ENCODE results near the gene REG3G. TPM values are rescaled to one million over a fixed set of nuclear protein-coding genes. Genes with fewer than 3 reads are reported as not detected.

The REG3G gene
- total RNA-seq, 1 experiment from 2014 or later, result 0.20 TPM

DNA sequence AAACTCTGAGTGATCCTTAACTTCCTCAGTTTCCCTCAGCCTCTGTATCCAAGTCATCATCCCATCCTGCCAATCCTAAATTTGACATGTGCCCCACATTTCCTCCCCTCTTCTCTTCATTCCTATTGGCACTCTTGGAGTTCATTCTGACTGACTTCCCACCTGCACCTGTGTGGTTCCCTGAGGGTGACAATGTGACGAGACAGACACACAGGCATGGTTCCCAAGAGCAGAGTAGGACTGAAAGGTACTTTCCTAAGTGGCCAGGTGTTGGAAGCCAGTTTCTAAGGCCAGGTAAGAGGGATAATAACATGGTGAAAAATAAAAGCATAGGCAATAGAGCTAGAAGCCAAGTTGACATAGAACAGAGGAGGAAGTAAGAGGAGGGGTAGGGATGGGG, 24.2 kb upstream of the REG3G start:
- POLR2A ChIA-PET, result no interaction called here
- Mint-ChIP-seq H3K9me3 (0 out of 2 replicates have a peak, but pooled peaks cover 3% of the 10 kb centered on the region), H3K27me3 (ENCODE audit: low read depth) (peaks cover 5% of the 10 kb centered on the region; the same call in 1 of the 2 replicates), H3K4me3 (no peak overlapping the region), H3K4me1 (peaks cover 3% of the 10 kb centered on the region; the same call in 1 of the 2 replicates), H3K36me3 (no peaks in the 10 kb centered on the region), H3K27ac (no peak overlapping the region)
- TF ChIP-seq CDX4 (CRISPR knock-in tag; IDR thresholded peaks at IDR 0.05; ENCODE audit: borderline replicate concordance) (no peak), ZNF121 (CRISPR knock-in tag; IDR thresholded peaks at IDR 0.05) (no peak), IRF2 (CRISPR knock-in tag; IDR thresholded peaks at IDR 0.05; ENCODE audit: borderline replicate concordance, low read depth) (no peak), FOXP1 (CRISPR knock-in tag; IDR thresholded peaks at IDR 0.05; ENCODE audit: borderline replicate concordance) (no peak), ETV6 (CRISPR knock-in tag; IDR thresholded peaks at IDR 0.05) (no peak), KAT7 (CRISPR knock-in tag; IDR thresholded peaks at IDR 0.05; ENCODE audit: borderline replicate concordance) (no peak), ZBTB21 (CRISPR knock-in tag; IDR thresholded peaks at IDR 0.05; ENCODE audit: borderline replicate concordance) (no peak), NR3C1 (CRISPR knock-in tag; conservative IDR thresholded peaks at IDR 0.05; ENCODE audit: low read depth) (no peak), PRRX2 (CRISPR knock-in tag; IDR thresholded peaks at IDR 0.05) (no peak), MXD4 (CRISPR knock-in tag; IDR thresholded peaks at IDR 0.05; ENCODE audit: borderline replicate concordance) (no peak), ZSCAN18 (CRISPR knock-in tag; IDR thresholded peaks at IDR 0.05) (no peak)
- TF ChIP-seq, protein P1, sequence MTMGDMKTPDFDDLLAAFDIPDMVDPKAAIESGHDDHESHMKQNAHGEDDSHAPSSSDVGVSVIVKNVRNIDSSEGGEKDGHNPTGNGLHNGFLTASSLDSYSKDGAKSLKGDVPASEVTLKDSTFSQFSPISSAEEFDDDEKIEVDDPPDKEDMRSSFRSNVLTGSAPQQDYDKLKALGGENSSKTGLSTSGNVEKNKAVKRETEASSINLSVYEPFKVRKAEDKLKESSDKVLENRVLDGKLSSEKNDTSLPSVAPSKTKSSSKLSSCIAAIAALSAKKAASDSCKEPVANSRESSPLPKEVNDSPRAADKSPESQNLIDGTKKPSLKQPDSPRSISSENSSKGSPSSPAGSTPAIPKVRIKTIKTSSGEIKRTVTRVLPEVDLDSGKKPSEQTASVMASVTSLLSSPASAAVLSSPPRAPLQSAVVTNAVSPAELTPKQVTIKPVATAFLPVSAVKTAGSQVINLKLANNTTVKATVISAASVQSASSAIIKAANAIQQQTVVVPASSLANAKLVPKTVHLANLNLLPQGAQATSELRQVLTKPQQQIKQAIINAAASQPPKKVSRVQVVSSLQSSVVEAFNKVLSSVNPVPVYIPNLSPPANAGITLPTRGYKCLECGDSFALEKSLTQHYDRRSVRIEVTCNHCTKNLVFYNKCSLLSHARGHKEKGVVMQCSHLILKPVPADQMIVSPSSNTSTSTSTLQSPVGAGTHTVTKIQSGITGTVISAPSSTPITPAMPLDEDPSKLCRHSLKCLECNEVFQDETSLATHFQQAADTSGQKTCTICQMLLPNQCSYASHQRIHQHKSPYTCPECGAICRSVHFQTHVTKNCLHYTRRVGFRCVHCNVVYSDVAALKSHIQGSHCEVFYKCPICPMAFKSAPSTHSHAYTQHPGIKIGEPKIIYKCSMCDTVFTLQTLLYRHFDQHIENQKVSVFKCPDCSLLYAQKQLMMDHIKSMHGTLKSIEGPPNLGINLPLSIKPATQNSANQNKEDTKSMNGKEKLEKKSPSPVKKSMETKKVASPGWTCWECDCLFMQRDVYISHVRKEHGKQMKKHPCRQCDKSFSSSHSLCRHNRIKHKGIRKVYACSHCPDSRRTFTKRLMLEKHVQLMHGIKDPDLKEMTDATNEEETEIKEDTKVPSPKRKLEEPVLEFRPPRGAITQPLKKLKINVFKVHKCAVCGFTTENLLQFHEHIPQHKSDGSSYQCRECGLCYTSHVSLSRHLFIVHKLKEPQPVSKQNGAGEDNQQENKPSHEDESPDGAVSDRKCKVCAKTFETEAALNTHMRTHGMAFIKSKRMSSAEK (CRISPR knock-in tag; IDR thresholded peaks at IDR 0.05; ENCODE audit: borderline replicate concordance), result no peak
- no peak for ATAC-seq
- DNase-seq (ENCODE audit: low spot score), result no peak
- CTCF ChIA-PET, result interaction anchor here (1.0 kb wide), 1 partner anchor 8 kb away, joined by 3 read pairs; no protein-coding TSS in a partner anchor

GRCh38 chr2:79004680-79005079, 20.8 kb upstream of the REG3G start:
- ATAC-seq, result no peak
- no peak overlapping the region for H3K4me3 Mint-ChIP-seq
- CTCF ChIA-PET, result no interaction called here
- H3K36me3 Mint-ChIP-seq, result no peaks in the 10 kb centered on the region
- TF ChIP-seq ZNF281 (CRISPR knock-in tag; IDR thresholded peaks at IDR 0.05), result no peak
- no peak for TF ChIP-seq ESRRA (CRISPR knock-in tag; IDR thresholded peaks at IDR 0.05; ENCODE audit: borderline replicate concordance)
- no peak for TF ChIP-seq GABPB1 (CRISPR knock-in tag; IDR thresholded peaks at IDR 0.05)
- no peak for TF ChIP-seq ZNF232 (CRISPR knock-in tag; IDR thresholded peaks at IDR 0.05)
- no peak for TF ChIP-seq NFYB (CRISPR knock-in tag; conservative IDR thresholded peaks at IDR 0.05; ENCODE audit: low read depth)
- TF ChIP-seq, protein P2, sequence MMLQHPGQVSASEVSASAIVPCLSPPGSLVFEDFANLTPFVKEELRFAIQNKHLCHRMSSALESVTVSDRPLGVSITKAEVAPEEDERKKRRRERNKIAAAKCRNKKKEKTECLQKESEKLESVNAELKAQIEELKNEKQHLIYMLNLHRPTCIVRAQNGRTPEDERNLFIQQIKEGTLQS (CRISPR knock-in tag; conservative IDR thresholded peaks at IDR 0.05), result no peak
- no peak for TF ChIP-seq MXD4 (CRISPR knock-in tag; IDR thresholded peaks at IDR 0.05; ENCODE audit: borderline replicate concordance)
- no peak for TF ChIP-seq TEAD1 (CRISPR knock-in tag; IDR thresholded peaks at IDR 0.05)
- TF ChIP-seq ZNF416 (CRISPR knock-in tag; IDR thresholded peaks at IDR 0.05), result no peak
- TF ChIP-seq, protein P3, sequence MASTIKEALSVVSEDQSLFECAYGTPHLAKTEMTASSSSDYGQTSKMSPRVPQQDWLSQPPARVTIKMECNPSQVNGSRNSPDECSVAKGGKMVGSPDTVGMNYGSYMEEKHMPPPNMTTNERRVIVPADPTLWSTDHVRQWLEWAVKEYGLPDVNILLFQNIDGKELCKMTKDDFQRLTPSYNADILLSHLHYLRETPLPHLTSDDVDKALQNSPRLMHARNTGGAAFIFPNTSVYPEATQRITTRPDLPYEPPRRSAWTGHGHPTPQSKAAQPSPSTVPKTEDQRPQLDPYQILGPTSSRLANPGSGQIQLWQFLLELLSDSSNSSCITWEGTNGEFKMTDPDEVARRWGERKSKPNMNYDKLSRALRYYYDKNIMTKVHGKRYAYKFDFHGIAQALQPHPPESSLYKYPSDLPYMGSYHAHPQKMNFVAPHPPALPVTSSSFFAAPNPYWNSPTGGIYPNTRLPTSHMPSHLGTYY (CRISPR knock-in tag; IDR thresholded peaks at IDR 0.05), result no peak
- no peak for TF ChIP-seq ZSCAN18 (CRISPR knock-in tag; IDR thresholded peaks at IDR 0.05)
- no peak for TF ChIP-seq ZNF671 (CRISPR knock-in tag; IDR thresholded peaks at IDR 0.05)
- POLR2A ChIA-PET, result no interaction called here
- no peak for DNase-seq (ENCODE audit: low spot score)
- no peak overlapping the region for H3K27ac Mint-ChIP-seq
- no peaks in the 10 kb centered on the region for H3K27me3 Mint-ChIP-seq (ENCODE audit: low read depth)
- H3K9me3 Mint-ChIP-seq, result peaks cover 12% of the 10 kb centered on the region
- peaks cover 13% of the 10 kb centered on the region for H3K4me1 Mint-ChIP-seq
